Fibroblast of lung (primary cell): ENCODE results near the gene CRABP1. TPM values are rescaled to one million over a fixed set of nuclear protein-coding genes. Genes with fewer than 3 reads are reported as not detected.
"Not testable (repeated sequence)": the region's sequence is repeated elsewhere in the genome, so short reads cannot be mapped to it uniquely, and the experiment has no call there.

ENCODE experiments used
- DNase-seq, 2 donors: peaks; one replicate each; pipeline versions ENCODE4 v3.0.0 to v3.0.0-alpha.2; 2010; ENCODE audit warnings: low read depth in 2 of 2
- H2AFZ ChIP-seq: 2 replicates; pipeline ENCODE4 v1.5.1; 2012; ENCODE audit warnings: low read length, control low read depth, inconsistent platforms
- H3K27ac ChIP-seq: 2 replicates; pipeline ENCODE4 v1.5.1; 2011; ENCODE audit warnings: low read length, control low read depth; ENCODE audit not compliant: insufficient read depth
- H3K27me3 ChIP-seq: 2 replicates; pipeline ENCODE4 v1.5.1; 2011; ENCODE audit warnings: mild to moderate bottlenecking, low read length; ENCODE audit not compliant: control insufficient read depth, insufficient read depth
- H3K36me3 ChIP-seq: 2 replicates; pipeline ENCODE4 v1.5.1; 2011; ENCODE audit warnings: low read length; ENCODE audit not compliant: control insufficient read depth, insufficient read depth
- H3K4me1 ChIP-seq: 2 replicates; pipeline ENCODE4 v1.5.1; 2011; ENCODE audit warnings: low read length; ENCODE audit not compliant: control insufficient read depth, insufficient read depth; ENCODE audit errors: extremely low read depth
- H3K4me2 ChIP-seq: 2 replicates; pipeline ENCODE4 v1.5.1; 2011; ENCODE audit warnings: low read length, control low read depth; ENCODE audit not compliant: insufficient read depth; ENCODE audit errors: extremely low read depth
- H3K4me3 ChIP-seq, 4 experiments: fragments of 200-600 bp in 1 of 4; sonication (generic) in 1 of 4; replicated peaks in 1 of 4; 2 replicates each; pipeline ENCODE4 v1.5.1; 2011 to 2016; ENCODE audit warnings: low read length in 4 of 4, low read depth in 3 of 4, mild to moderate bottlenecking in 3 of 4, control low read depth in 2 of 4, inconsistent platforms in 1 of 4, mixed read lengths in 1 of 4; ENCODE audit not compliant: insufficient read depth in 1 of 4; ENCODE audit errors: control extremely low read depth in 1 of 4
- H3K79me2 ChIP-seq: 2 replicates; pipeline ENCODE4 v1.5.1; 2012; ENCODE audit warnings: mild to moderate bottlenecking, low read length, inconsistent platforms; ENCODE audit not compliant: control insufficient read depth, insufficient read depth
- H3K9ac ChIP-seq: 2 replicates; pipeline ENCODE4 v1.5.1; 2011; ENCODE audit warnings: mild to moderate bottlenecking, low read length, control low read depth; ENCODE audit not compliant: insufficient read depth
- H3K9me3 ChIP-seq: 2 replicates; pipeline ENCODE4 v1.5.1; 2012; ENCODE audit warnings: low read depth, low read length; ENCODE audit not compliant: control insufficient read depth, insufficient read depth
- H4K20me1 ChIP-seq: 2 replicates; pipeline ENCODE4 v1.5.1; 2011; ENCODE audit warnings: low read length; ENCODE audit not compliant: control insufficient read depth, insufficient read depth; ENCODE audit errors: extremely low read depth
- EZH2 ChIP-seq: IDR thresholded peaks from 2 replicates; pipeline ENCODE4 v1.5.1; 2012; ENCODE audit warnings: low read length, control low read depth, mild to moderate bottlenecking; ENCODE audit errors: missing control alignments
- polyA plus RNA-seq, 2 donors: library from polyadenylated mRNA; depleted of rRNA in 1 of 2; stranded (reverse) in 1 of 2; unstranded in 1 of 2; fragments of >200 nt; gene quantifications; 2 replicates each; pipeline ENCODE4 v1.2.1, GENCODE V29; 2011 to 2012; ENCODE audit warnings: missing spikeins in 1 of 2
- total RNA-seq: library from RNA; depleted of rRNA; stranded (reverse); fragments of >200 nt; gene quantifications from 2 replicates; pipeline ENCODE4 v1.2.1, GENCODE V29; 2014
- TF ChIP-seq, protein P1 (sequence below), 2 donors: IDR thresholded peaks in 1 of 2; conservative IDR thresholded peaks in 1 of 2; 1 replicate in 1 of 2; 2 replicates in 1 of 2; pipeline ENCODE4 v1.5.1; 2011 to 2012; ENCODE audit warnings: low read length in 2 of 2, control low read depth in 1 of 2, inconsistent platforms in 1 of 2, low read depth in 1 of 2, mild to moderate bottlenecking in 1 of 2

Gene CRABP1
- total and polyA plus RNA-seq, 2 donors (not counting 1 experiment from before 2014, with no cell fraction given): not detected

DNA sequence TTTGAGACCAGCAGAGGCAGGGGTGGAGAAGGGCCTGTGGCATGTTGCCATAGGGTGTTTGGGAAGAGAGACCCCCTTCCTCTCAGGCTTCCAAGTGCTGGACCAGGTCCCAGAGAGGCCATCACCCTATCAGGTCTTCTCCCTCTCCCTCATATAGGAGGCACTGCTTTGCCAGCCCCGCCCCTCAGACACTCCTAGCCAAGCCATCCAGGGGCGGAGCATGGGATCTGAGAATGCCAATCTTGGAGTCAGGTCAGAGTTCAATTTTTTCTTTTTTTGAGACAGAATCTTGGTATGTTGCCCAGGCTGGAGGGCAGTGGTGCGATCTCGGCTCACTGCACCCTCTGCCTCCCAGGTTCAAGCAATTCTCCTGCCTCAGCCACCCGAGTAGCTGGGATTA is 32.7 kb downstream of the CRABP1 start:
- Histone ChIP-seq H3K9me3 (no peaks in the 10 kb centered on the region), H2AFZ (no peak overlapping the region), H3K27ac (no peak overlapping the region), H3K36me3 (no peaks in the 10 kb centered on the region), H3K4me3 (no peak overlapping the region), H3K27me3 (no peaks in the 10 kb centered on the region), H4K20me1 (no peaks in the 10 kb centered on the region), H3K4me2 (no peak overlapping the region), H3K9ac (no peak overlapping the region), H3K79me2 (no peaks in the 10 kb centered on the region), H3K4me1 (no peaks in the 10 kb centered on the region)
- TF ChIP-seq, protein P1, sequence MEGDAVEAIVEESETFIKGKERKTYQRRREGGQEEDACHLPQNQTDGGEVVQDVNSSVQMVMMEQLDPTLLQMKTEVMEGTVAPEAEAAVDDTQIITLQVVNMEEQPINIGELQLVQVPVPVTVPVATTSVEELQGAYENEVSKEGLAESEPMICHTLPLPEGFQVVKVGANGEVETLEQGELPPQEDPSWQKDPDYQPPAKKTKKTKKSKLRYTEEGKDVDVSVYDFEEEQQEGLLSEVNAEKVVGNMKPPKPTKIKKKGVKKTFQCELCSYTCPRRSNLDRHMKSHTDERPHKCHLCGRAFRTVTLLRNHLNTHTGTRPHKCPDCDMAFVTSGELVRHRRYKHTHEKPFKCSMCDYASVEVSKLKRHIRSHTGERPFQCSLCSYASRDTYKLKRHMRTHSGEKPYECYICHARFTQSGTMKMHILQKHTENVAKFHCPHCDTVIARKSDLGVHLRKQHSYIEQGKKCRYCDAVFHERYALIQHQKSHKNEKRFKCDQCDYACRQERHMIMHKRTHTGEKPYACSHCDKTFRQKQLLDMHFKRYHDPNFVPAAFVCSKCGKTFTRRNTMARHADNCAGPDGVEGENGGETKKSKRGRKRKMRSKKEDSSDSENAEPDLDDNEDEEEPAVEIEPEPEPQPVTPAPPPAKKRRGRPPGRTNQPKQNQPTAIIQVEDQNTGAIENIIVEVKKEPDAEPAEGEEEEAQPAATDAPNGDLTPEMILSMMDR (conservative IDR thresholded peaks at IDR 0.05 in 1 of 2, IDR thresholded peaks at IDR 0.05 in 1 of 2; ENCODE audit: low read depth in 1 of 2, low read length in 2 of 2): no peak
- no peak for TF ChIP-seq EZH2
- DNase-seq: no peak

DNA sequence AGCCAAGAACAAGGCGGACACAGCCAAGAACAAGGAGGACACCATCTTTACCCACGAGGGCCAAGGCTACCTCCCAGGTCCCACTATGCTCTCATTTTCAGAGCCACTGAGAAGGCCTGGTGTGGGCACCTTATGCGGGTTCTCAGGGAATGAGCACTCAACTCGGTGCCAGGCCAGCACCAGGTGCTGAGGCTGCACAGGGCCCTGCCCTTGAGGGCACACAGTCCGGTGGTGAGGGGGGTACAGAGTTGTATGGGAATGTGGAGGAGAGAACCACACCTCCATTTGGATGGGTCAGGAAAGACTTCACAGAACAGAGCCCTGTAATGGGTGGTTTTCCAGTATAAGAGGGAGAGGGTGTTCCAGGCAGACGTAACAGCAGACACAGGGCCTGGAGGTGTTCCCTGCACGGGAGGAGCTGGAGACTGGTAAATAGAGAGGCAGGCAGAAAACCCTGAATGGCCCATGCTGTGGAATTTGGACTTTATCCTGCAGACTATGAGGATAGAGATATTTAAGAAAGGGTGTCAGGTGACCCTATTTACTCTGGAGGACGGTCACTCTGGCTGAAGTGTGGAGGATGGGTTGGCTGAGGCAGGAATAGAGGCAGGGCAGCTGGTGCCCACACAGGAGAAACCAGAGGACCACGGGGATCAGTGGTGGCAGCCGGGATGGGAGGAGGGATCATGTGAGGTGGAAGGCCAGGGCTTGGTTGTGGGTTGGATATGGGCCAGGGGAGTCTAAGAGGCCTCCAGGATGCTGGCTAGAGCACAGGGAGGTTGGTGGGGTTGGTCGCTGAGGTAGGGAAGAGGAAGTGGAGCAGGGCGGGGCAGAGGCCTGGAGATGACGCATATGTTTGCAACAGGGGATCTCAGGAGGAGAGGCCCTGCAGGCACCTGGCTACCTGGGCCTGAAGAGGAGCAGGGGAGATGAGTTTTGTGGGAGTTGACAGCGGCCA is 34.6 kb downstream of the CRABP1 start:
- no peaks in the 10 kb centered on the region for H3K4me1 ChIP-seq
- no peak for DNase-seq
- no peak for TF ChIP-seq EZH2
- TF ChIP-seq, protein P1 (conservative IDR thresholded peaks at IDR 0.05 in 1 of 2, IDR thresholded peaks at IDR 0.05 in 1 of 2; ENCODE audit: low read depth in 1 of 2, low read length in 2 of 2): no peak
- H2AFZ ChIP-seq: no peak overlapping the region
- no peaks in the 10 kb centered on the region for H3K27me3 ChIP-seq
- H3K27ac ChIP-seq: no peak overlapping the region
- no peaks in the 10 kb centered on the region for H4K20me1 ChIP-seq
- H3K9ac ChIP-seq: no peak overlapping the region
- no peak overlapping the region for H3K4me2 ChIP-seq
- no peak overlapping the region for H3K4me3 ChIP-seq
- H3K36me3 ChIP-seq: no peaks in the 10 kb centered on the region
- H3K79me2 ChIP-seq: no peaks in the 10 kb centered on the region
- no peaks in the 10 kb centered on the region for H3K9me3 ChIP-seq

DNA sequence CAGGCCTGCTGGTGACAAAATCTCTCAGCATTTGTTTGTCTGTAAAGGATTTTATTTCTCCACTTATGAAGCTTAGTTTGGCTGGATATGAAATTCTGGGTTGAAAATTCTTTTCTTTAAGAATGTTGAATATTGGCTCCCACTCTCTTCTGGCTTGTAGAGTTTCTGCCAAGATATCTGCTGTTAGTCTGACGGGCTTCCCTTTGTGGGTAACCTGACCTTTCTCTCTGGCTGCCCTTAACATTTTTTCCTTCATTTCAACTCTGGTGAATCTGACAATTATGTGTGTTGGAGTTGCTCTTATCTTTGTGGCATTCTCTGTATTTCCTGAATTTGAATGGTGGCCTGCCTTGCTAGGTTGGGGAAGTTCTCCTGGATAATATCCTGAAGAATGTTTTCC is 40.0 kb downstream of the CRABP1 start:
- not testable (repeated sequence) for H3K4me2 ChIP-seq, H3K27ac ChIP-seq, H3K4me3 ChIP-seq, H3K4me1 ChIP-seq, H3K36me3 ChIP-seq, H3K9me3 ChIP-seq, DNase-seq, H4K20me1 ChIP-seq, H3K79me2 ChIP-seq, H2AFZ ChIP-seq, H3K27me3 ChIP-seq, H3K9ac ChIP-seq
